Forelimb muscle (tissue), 1 donor: ENCODE measurements around the gene SAMD7. TPM values are rescaled to one million over a fixed set of nuclear protein-coding genes. Genes with fewer than 3 reads are reported as not detected.

Experiments
- DNase-seq: peaks from one replicate; pipeline ENCODE4 v3.0.0-alpha.2; 2013; ENCODE audit warnings: low read depth
- polyA plus RNA-seq: library from polyadenylated mRNA; unstranded; fragments of 120-200 nt; gene quantifications from one replicate; pipeline ENCODE4 v1.2.1, GENCODE V29; 2013; ENCODE audit not compliant: insufficient read length

Gene SAMD7, protein sequence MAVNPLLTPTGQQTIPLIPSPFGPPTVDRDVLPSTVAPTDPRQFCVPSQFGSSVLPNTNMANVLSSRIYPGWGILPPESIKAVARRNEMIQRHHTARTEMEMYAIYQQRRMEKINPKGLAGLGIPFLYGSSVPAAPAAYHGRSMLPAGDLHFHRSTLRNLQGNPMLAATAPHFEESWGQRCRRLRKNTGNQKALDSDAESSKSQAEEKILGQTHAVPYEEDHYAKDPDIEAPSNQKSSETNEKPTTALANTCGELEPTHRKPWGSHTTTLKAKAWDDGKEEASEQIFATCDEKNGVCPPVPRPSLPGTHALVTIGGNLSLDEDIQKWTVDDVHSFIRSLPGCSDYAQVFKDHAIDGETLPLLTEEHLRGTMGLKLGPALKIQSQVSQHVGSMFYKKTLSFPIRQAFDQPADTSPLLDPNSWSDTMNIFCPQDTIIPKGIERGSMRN
- polyA plus RNA-seq: not detected

DNA sequence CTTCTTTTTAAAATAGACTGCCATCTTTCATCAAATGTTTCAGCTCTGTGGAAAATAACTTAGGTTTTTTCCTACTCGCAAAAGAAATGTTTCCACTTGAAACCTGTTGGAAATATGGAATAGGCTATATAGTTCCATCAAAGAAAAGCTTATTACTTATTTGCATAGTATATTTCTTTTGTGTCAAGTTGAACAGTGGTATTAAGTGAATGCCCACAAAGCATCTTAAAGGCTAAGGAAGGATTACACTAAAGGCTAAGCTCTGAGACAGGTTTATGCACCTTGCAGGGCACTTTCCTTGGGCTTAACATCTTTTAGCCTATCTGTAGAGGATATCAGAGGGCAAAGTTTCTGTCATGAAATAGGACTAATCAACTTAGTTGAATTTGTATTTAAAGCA lies at the start of gene SAMD7:
Gene SAMD7, plus strand, starts transcription at position 301 of the 400 bp plus-strand sequence. CDS start 7,927 bp downstream, outside the sequence.
- DNase-seq: no peak

DNA sequence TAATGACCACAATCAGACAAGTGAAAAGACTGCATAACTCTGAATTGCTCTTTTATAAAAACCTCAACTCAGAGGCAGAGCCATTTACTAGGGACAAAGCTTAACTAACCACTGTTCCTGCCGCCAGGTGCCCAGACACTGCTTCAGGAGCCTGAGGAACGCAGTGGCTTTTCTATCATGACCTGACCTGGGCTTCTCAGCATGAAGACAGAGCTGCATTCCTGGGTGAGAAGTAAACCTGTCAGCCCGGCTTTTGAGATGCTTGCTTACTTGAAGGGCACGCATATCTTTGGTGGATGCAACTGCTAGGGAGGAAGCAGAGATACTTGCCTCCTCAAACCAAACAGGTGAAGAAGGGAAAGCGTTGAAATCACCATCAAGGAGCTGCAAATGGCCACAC lies 49.5 kb upstream of the SAMD7 start:
- DNase-seq: no peak

DNA sequence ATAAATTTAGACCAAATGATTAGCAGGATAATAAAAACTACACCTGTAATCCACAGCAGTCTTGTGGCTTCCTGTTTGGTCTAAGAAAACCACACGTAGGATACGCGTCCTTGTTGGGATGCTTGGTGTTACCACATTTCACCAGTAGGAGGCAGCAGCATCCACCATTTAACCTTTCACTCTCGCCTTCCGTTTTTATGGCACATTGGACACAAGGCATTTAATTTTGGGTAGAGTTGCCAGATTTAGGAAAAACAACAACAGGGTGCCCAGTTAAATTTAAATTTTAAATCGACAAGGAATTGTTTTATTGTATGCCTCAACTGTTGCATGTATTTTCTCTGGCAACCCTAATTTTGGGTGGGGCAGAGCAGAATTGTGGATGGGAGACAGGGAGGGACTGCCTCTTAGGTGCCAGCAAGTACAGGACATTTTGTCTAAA lies 47.9 kb upstream of the SAMD7 start:
- DNase-seq: peak; percentile 38

DNA sequence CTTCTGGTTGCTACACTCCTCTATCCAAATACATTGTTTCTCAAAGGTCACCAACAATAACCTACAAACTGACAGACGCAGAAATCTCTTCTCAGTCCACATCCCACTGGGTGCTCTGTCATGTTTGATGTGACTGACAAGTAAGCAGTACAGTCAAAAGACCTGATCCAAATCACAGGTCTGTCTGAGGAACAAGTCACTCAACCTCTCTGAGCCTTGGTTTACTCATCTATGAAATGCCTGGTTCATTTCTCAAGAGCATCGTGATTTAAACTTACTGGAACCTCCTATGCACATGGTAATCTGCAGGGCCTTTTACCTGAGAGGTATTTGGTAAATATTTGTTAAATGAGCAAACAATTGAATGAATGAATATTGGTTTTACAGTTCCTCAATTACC lies 47.1 kb upstream of the SAMD7 start:
- no peak for DNase-seq

DNA sequence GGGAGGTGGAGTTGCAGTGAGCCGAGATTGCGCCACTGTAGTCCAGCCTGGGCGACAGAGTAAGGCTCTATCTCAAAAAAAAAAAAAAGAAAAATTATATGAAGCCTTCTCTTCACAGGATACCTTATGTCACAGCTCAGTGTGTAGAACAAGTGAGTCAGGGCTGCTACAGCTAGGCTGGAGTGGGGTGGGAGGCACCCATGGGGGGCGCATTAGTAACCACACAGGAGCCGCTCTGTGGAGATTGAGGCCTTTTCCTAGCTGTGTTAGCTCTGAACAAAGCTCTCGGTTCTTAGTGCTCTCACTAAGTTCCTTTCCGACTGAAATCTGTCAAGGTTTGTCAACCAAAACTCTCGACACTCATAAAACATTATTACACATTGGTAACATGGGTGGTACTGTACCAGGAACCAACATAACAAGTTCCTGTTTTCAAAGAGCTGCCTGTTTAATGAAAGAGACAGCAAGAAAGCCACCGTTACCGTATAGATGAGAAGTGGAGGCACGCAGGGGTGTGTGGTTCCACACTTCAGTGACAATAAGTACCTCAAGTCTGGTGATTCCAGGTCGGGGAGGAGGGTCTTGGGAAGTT lies 46.1 kb upstream of the SAMD7 start:
- no peak for DNase-seq

DNA sequence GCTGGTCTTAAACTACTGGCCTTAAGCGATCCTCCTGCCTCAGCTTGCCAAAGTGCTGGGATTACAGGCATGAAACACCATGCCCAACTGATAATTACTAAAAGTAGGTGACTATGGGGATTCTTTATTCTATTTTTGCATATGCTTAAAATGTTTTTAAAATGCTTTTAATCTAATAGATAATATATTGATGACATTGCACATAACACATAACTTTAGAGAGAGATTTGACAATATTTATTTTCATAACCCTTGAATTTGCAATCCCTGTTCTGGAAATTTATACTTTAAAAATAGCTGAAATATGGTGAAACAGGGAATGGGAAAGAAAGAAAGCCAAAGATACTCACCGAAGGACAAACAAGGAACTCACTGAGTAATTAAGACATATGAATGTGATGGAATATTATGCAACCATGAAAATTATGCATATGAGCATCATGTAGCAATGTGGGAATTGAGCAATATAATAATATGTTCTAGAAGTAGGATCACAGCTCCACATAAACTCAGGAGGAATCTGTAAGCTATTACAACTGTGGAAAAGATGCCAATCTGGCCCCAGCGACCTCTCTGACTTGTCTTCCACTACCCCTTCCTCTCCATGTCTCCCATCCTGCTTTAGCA lies 43.7 kb upstream of the SAMD7 start:
- no peak for DNase-seq

DNA sequence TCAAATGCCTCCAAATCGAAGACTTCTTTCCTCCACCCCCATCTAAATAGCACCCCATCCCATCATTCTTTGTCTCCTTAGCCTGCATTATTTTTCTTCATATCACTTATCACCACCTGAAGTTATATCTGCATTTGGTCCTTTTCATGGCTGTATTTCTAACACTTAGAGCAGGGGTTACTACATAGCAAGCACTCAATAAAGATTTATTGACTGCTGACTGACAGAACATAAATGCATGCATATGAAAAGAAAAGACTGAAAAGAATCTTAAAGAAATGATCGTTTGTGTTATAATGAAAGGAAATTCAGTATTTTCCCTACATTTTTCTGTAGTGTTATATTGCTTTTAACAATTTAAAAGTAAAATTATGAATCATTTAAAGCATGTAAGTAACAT lies 43.0 kb upstream of the SAMD7 start:
- no peak for DNase-seq

DNA sequence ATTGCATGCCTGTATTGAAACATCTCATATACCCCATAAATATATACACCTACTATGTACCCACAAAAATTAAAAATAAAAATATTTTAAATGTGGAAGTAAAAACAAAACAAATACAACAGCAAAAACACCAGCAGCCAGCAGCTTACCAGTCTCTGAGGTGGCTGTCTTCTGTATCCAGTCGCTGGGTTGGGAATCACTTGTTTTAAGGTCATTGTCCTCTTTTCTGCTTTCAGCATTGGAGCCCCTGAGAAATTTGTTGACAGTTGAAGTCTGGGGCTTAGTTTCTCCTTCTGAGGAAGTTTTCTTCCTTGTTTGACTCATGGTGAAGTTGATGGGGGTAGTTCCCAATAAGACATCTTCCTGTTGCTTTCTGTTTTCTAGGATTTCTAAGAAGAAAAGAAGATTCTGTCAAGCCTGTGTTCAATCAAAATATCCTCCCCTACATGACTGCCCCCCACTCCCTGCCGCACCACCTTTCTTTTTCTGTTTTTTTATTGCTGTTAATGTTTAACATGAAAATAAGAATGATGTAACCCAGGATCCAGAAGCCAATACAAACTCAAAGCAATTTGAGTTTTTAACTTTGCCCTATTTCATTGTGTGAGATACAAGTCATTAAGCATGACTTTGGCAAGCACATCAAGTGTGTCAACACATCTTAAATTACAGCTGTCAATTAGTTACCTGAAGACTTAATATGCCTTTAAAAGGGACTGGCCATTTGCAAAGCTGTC lies 41.7 kb upstream of the SAMD7 start, which contains the start of gene LRRC31:
Gene LRRC31, minus strand, starts transcription at position 452 of the 737 bp plus-strand sequence. Its CDS starts 128 bp downstream, at position 324.
- DNase-seq: no peak

DNA sequence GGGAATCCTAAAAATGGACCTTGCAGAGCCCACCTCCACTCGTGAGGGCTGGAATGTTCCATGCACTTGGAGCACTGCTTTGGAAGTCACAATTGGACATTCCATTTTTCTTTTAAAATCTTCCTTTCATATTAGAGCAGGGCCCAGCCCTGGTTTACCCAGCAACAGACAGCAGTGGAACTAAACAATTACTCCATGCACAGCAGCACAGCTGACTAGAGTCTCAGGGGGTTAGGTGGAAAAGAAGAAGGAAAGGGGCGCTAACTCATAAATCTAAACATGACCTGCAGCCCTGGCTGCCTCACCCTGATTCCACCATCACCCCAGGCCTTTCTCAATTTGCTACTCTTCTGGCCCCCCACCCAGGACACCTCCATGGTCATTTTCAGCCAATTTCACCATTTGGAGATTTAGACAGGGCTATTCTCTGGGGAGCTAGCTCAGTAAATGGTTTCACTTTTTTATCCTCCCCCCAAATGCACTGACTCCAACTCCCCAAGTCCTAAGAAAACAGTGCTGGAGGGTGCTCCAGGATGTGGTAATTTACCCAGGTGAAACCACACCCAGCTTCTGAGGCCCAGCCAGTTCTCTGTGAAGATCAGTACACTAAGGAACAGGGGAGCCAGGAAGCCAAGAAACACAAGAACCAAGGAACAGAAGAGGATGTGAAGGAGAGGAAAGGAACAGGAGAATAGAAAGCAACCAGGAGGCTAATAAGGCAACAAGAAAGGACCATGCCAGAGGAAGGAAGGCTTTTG lies 40.1 kb upstream of the SAMD7 start:
- no peak for DNase-seq

DNA sequence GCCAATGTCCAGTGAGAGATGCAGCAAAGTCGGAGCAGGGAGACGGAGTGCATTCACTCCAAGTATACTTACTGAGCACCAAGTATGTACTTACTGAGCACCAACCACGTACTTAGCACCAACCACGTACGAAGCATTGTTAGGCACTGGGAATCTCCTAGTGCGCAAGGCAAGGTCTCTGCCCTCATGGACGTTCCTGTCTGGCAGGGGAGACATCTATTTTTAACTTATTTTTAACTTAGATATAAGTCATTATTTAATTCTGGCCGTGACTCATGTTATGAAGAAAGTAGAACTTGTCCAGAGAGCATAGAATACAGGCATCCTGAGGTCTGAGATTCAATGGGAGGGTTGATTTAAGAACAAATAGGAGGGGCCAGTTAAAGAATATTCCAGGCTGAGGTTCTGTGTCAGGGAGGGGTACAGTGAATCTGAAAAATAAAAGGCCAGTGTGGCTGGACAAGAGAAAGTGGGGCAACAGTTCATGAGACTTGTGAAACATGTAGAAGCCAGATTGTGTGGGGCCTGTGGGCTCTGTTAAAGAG lies 32.3 kb upstream of the SAMD7 start:
- DNase-seq: no peak

DNA sequence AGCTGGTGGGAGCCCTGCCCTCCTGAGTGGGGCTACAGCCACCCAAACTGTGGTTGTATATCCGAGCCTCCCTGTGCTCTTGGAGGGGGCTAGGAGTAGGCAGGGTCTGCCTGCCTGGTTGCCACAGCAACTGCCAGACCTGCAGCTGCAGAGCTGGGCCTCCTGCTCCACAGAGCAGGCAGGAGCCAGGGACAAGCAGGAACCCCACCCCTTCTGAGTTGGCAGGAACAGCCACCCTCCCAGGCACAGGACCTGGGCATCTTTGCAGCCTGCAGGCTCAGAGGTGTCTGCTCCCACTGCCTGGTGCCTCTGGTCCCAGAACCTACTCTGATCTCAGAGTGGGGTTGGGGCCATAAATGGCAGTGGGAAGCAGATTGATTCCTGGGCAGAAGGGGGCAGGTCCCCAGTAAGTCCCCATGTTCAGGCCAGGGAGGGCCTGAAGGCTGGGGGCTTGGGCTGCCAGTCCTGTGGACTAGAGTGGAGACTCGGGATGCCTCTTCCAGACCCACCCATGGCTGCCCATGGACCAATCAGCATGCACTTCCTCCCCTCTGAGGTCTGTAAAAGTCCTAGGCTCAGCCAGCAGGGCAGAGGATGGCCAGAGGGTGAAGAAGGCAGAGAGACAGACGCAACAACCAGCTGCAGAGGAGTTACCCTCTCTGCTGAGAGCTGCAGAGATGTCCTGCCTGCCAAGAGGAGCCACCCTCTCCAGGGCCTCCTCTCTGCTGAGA lies 31.4 kb upstream of the SAMD7 start:
- DNase-seq: no peak

DNA sequence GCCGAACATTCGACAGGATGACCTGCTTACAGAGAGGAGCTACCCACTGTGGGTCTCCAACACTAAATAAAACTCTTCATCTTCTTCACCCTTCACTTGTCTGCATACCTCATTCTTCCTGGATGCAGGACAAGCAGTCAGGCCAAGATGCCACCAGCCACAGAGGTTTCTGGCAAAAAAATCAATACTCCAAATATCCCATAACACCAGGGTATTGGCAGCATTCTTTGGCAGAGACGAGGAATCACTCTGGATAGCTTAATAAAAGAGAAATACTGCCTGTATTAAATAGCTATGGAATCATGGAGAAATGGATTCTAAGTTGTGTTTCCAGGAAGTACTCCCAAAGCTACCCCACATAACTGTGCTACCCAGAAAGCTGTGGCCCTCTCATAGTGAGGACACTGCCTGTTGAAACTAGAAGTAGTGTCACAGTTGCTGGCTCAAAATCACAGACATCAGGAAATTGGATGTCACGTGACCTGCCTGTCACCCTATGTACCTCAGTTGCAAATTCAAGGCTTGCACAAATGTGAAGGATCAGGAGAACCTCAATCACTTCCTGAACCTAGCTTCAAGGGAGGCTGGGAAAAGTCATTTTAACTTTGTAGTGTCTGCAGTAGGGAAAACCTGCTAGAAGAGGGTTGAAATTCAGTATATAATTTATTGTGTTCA lies 30.7 kb upstream of the SAMD7 start:
- DNase-seq: no peak

DNA sequence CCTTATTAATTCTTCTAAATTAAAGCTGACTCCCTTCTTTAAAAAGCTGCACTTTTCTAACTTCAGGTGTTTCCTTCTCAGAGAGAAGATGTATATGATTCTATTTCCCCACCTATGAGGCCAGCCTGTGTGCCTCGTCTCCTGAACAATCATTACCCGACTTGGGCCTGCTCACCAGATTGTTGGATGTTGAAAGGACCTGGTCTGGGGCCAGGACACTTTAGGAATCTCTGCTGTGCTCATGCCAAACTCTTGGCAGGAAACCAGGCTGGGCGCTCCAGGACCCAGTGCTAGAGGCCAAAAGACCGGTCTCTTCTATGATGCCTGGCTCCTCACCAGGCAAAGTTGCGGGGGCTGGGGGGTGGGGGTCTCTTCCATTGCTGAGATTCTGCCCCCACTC lies 24.7 kb upstream of the SAMD7 start:
- DNase-seq: no peak

DNA sequence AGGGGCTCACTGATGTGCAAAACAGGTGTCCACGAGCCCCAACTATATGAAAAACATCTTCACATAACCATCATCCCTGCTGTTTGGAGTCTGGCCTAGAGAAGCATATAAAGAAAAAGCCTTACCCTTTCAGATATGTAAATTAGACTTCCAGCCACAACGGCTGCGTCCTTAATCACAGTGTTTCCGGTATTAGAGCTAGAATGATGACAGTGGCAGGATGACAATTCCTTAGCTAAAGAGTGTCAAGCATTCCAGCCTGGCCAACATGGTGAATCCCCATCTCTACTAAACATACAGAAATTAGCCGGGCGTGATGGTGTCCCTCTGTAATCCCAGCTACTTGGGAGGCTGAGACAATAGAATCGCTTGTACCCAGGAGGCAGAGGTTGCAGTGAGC lies 19.5 kb upstream of the SAMD7 start:
- no peak for DNase-seq

DNA sequence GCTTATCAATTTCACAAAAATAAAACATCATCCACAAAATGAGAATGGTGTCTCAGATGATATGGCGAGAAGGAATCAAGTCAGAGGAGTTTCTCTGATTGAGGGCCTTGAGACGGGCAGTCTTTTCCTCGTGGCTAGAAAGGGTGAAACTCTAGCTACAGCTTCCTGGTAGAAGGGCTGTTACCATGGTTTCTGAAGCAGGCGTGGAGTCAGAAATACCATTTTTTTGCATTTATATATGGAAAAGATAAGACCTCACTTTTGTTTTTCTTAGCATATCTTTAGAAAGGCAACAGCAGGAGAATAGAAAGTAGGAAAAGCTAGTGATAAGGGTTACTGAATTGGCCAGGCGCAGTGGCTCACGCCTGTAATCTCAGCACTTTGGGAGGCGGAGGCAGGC lies 17.3 kb upstream of the SAMD7 start:
- DNase-seq: no peak

DNA sequence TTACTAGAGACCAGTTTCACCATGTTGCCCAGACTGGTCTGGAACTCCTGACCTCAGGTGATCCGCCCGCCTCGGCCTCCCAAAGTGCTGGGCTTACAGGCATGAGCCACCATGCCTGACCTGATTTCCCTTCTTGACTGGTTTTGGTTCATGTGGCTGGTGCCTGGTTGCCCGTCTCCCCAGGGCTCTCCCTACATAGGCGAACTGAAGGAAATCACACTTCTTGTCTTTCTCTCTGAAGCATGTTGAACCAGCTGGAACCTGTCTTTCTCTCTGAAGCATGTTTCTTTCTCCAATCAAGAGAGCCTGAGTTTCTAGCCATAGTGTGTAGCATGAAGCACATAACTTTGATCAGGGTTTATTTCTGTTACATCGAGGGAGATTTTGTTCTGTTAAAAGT lies 16.3 kb upstream of the SAMD7 start:
- DNase-seq: no peak

DNA sequence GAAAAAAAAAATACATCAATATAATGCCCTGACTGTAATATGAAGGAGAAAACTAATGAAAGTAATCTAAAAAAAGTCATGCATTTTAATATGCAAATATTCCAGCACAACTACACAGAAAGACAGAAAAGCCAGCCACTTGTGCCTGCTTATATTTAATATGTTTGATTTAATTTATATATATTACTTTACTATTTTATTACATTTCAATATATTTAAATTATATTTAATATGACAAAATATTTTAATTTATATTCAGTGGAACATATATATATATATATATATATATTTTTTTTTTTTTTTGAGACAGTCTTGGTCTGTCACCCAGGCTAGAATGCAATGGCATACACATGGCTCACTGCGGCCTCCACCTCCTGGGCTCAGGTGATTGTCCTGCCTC lies 14.1 kb upstream of the SAMD7 start:
- no peak for DNase-seq

DNA sequence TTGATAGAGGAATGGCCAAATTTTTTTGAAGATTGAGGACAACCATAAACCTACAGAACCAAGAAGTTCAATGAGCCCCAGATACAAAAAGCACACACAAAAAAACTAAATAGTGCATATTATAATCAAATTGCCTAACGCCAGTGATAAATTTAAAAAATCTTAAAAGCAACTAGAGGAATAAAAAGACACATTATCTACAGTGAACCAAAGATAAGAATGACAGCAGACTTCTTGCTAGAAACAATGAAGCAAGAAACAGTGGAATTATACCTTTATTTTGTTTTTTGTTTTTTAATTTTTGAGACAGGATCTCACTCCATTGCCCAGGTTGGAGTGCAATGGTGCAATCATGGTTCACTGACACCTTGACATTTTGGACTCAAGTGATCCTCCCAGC lies 9.9 kb upstream of the SAMD7 start:
- DNase-seq: no peak

DNA sequence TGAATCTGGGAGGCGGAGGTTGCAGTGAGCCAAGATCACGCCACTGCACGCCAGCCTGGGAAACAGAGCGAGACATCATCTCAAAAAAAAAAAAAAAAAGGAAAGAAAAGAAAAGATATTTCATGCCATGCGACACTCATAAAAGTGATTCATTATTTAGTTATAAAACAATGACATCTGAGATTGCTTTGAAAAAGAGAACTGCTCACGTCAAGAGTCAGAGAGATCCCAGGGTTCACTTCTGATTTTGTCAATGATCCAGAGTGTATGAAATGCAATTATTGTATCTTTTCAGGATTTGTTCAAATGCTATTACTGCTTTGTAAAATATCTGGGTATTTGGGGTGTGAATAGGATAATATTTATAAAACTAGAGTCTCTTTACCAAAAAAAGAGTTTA lies 6.0 kb upstream of the SAMD7 start:
- no peak for DNase-seq

DNA sequence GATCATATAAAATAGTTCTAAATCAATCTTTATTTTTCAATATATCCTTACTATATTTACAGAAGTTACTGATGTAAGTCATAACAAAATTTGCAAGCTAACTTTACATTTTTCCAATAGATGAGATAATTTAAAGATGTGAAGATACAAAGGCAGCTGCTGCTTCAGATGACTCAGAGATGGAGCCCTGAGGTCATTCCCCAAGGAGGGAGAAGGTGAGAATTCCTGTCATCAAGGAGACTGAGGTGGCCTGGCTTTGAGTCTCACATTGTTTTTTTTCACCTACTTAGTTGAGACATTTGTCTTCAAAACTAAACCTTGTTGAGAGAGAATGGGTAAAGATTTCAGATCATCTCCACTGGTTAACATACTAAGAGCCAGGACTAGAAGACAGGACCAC lies 3.9 kb upstream of the SAMD7 start:
- DNase-seq: no peak
